GM23338 (cell line): ENCODE data around the gene DTD1. TPM values are rescaled to one million over a fixed set of nuclear protein-coding genes. Genes with fewer than 3 reads are reported as not detected.

Experiments used
- ATAC-seq: fragments of 200-7000 bp; cut with Tn5 transposase; 3 replicates; pipeline ENCODE4 v1.9.1; 2020
- DNase-seq: peaks from one replicate; pipeline ENCODE4 v3.0.0-alpha.2; 2015; ENCODE audit warnings: low spot score
- H2AFZ ChIP-seq: fragments of 200-600 bp; sonication (generic); 2 replicates; pipeline ENCODE4 v1.8.0; 2016; ENCODE audit warnings: antibody characterized with exemption, mild to moderate bottlenecking, moderate library complexity
- H3F3A ChIP-seq: fragments of 200-600 bp; sonication (generic); replicated peaks from 2 replicates; pipeline ENCODE4 v1.8.0; 2017; ENCODE audit warnings: antibody characterized with exemption, mixed run types, low read depth
- H3K27ac ChIP-seq: fragments of 200-600 bp; sonication (generic); 2 replicates; pipeline ENCODE4 v1.6.1; 2016; ENCODE audit warnings: low read depth
- H3K27me3 ChIP-seq: fragments of 200-600 bp; sonication (generic); 2 replicates; pipeline ENCODE4 v1.8.0; 2016; ENCODE audit warnings: mild to moderate bottlenecking, mixed run types, moderate library complexity; ENCODE audit not compliant: insufficient read depth
- H3K36me3 ChIP-seq: fragments of 200-600 bp; sonication (generic); 2 replicates; pipeline ENCODE4 v1.8.0; 2016; ENCODE audit warnings: mild to moderate bottlenecking; ENCODE audit not compliant: insufficient read depth
- H3K4me1 ChIP-seq: fragments of 200-600 bp; sonication (generic); 2 replicates; pipeline ENCODE4 v1.8.0; 2016; ENCODE audit warnings: mild to moderate bottlenecking, moderate library complexity; ENCODE audit not compliant: insufficient read depth
- H3K4me2 ChIP-seq: fragments of 200-600 bp; sonication (generic); 2 replicates; pipeline ENCODE4 v1.7.1; 2017; ENCODE audit warnings: mixed run types
- H3K4me3 ChIP-seq: fragments of 200-600 bp; sonication (generic); 2 replicates; pipeline ENCODE4 v1.6.1; 2016; ENCODE audit warnings: mixed run types
- H3K79me2 ChIP-seq: fragments of 200-600 bp; sonication (generic); replicated peaks from 2 replicates; pipeline ENCODE4 v1.8.0; 2017; ENCODE audit warnings: mild to moderate bottlenecking; ENCODE audit not compliant: insufficient read depth
- H3K9me2 ChIP-seq: fragments of 200-600 bp; sonication (generic); 2 replicates; pipeline ENCODE4 v1.8.0; 2017; ENCODE audit not compliant: insufficient read depth
- H4K20me1 ChIP-seq: fragments of 200-600 bp; sonication (generic); replicated peaks from 2 replicates; pipeline ENCODE4 v1.8.0; 2017; ENCODE audit warnings: mild to moderate bottlenecking; ENCODE audit not compliant: insufficient read depth
- H3K27ac Mint-ChIP-seq: 2 replicates; pipeline ENCODE4 v1.8.0; 2020; ENCODE audit warnings: inconsistent platforms, mild to moderate bottlenecking, moderate library complexity, mixed read lengths
- H3K27me3 Mint-ChIP-seq: 3 replicates; pipeline ENCODE4 v1.8.0; 2022; ENCODE audit warnings: low read depth, mild to moderate bottlenecking, moderate library complexity, mixed read lengths, inconsistent platforms; ENCODE audit not compliant: insufficient read depth, poor library complexity
- H3K36me3 Mint-ChIP-seq: 3 replicates; pipeline ENCODE4 v1.8.0; 2021; ENCODE audit warnings: low read depth, mild to moderate bottlenecking, inconsistent platforms, moderate library complexity, mixed read lengths
- H3K4me1 Mint-ChIP-seq: 3 replicates; pipeline ENCODE4 v1.8.0; 2020; ENCODE audit warnings: mild to moderate bottlenecking, inconsistent platforms, mixed read lengths
- H3K4me3 Mint-ChIP-seq: 3 replicates; pipeline ENCODE4 v1.8.0; 2021; ENCODE audit warnings: moderate library complexity, mild to moderate bottlenecking, inconsistent platforms, mixed read lengths
- H3K9me3 Mint-ChIP-seq: 3 replicates; pipeline ENCODE4 v1.8.0; 2020; ENCODE audit warnings: moderate library complexity, mild to moderate bottlenecking, inconsistent platforms, mixed read lengths
- CREB1 ChIP-seq: fragments of 250-450 bp; sonication (Bioruptor Pico); IDR thresholded peaks from 2 replicates; pipeline ENCODE4 v1.5.0; 2020; ENCODE audit warnings: low read depth, mild to moderate bottlenecking, moderate library complexity
- EZH2 ChIP-seq: fragments of 200-600 bp; sonication (generic); IDR thresholded peaks from one replicate; pipeline ENCODE4 v1.8.0; 2017; ENCODE audit warnings: antibody characterized with exemption, mild to moderate bottlenecking, low read depth; ENCODE audit not compliant: unreplicated experiment
- EZH2phosphoT487 ChIP-seq: fragments of 200-600 bp; sonication (generic); IDR thresholded peaks from one replicate; pipeline ENCODE4 v1.8.1; 2018; ENCODE audit warnings: antibody characterized with exemption; ENCODE audit not compliant: unreplicated experiment
- NANOG ChIP-seq: IDR thresholded peaks from 2 replicates; pipeline ENCODE4 v1.6.1; 2016; ENCODE audit warnings: antibody characterized with exemption, borderline replicate concordance
- POLR2AphosphoS5 ChIP-seq: IDR thresholded peaks from 2 replicates; pipeline ENCODE4 v1.6.1; 2016; ENCODE audit warnings: antibody characterized with exemption, low read depth
- STAT1 ChIP-seq: IDR thresholded peaks from one replicate; pipeline ENCODE4 v1.6.1; 2016; ENCODE audit warnings: antibody characterized with exemption; ENCODE audit not compliant: unreplicated experiment
- ZNF114 ChIP-seq: fragments of 250-450 bp; sonication (Bioruptor Pico); IDR thresholded peaks from 2 replicates; pipeline ENCODE4 v1.5.0; 2020; ENCODE audit warnings: mild to moderate bottlenecking, moderate library complexity
- ZNF331 ChIP-seq: fragments of 250-450 bp; sonication (Bioruptor Pico); IDR thresholded peaks from 2 replicates; pipeline ENCODE4 v1.5.0; 2020; ENCODE audit warnings: low read depth, mild to moderate bottlenecking, moderate library complexity
- polyA plus RNA-seq: library from polyadenylated mRNA; unstranded; fragments of >200 nt; fragmentation: Nextera tagmentation; extraction: Ambion mirVana; gene quantifications from 2 replicates; pipeline ENCODE4 v1.2.1, GENCODE V29; 2016
- total RNA-seq: library from RNA; depleted of rRNA; stranded (reverse); fragments of >200 nt; shearing (Covaris generic); gene quantifications from 2 replicates; pipeline ENCODE4 v1.2.3, GENCODE V29; 2014
- TF ChIP-seq, protein P1 (sequence below): IDR thresholded peaks from 2 replicates; pipeline ENCODE4 v1.6.1; 2016; ENCODE audit warnings: antibody characterized with exemption
- TF ChIP-seq, protein P2 (sequence below), 2 experiments: fragments of 200-600 bp in 1 of 2; sonication (generic) in 1 of 2; conservative IDR thresholded peaks; 2 replicates each; pipeline versions ENCODE4 v1.5.1 to v1.6.1; 2016 to 2017; ENCODE audit warnings: antibody characterized with exemption in 2 of 2, low read depth in 2 of 2, mild to moderate bottlenecking in 2 of 2, moderate library complexity in 1 of 2
- TF ChIP-seq, protein P3 (sequence below): IDR thresholded peaks from one replicate; pipeline ENCODE4 v1.6.1; 2018; ENCODE audit warnings: antibody characterized with exemption; ENCODE audit not compliant: unreplicated experiment

Gene DTD1
- total and polyA plus RNA-seq, 2 experiments from 2014 or later = 69.8 to 74.0 TPM

DNA sequence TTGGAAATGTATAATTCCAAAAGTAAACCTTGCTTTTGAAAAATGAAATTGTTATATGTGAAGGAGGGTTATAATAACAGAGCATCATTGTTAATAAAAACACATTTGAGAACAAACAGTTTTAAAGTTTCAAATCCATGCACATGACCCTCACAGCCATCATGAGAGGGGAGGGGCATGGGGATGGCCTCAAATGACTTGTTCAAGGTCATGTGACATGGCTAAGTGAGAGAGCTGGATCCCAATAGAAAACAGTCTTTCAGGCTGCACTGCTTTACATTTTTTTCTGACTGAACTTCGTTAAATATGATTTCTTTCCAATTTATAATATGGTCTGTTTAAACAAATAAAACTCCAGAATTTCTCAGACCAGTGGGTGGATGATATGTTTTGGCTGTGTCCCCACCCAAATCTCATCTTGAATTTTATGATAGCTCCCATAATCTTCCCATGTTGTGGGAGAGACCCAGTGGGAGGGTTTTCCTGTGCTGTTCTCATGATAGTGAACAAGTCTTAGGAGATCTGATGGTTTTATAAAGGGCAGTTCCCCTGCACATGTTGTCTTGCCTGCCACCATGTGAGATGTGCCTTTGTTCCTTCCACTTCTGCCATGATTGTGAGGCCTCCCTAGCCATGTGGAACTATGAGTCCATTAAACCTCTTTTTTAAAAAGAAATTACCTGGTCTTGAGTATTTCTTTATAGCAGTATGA, 66.0 kb downstream of the DTD1 start:
- no peaks in the 10 kb centered on the region for H3K36me3 Mint-ChIP-seq
- Histone ChIP-seq H3K36me3 (no peaks in the 10 kb centered on the region), H3K27me3 (no peaks in the 10 kb centered on the region), H3K4me2 (no peak overlapping the region), H3K79me2 (no peaks in the 10 kb centered on the region), H3K4me3 (no peak overlapping the region), H4K20me1 (peaks cover 3% of the 10 kb centered on the region; the same call in 1 of the 2 replicates), H3K4me1 (no peaks in the 10 kb centered on the region), H3K9me2 (no peaks in the 10 kb centered on the region), H2AFZ (no peak overlapping the region), H3K27ac (no peak overlapping the region), H3F3A (no peaks in the 10 kb centered on the region)
- no peak for ATAC-seq
- H3K27me3 Mint-ChIP-seq = peaks cover 2% of the 10 kb centered on the region
- H3K4me3 Mint-ChIP-seq = no peak overlapping the region
- TF ChIP-seq STAT1 (no peak), ZNF114 (CRISPR knock-in tag) (no peak), CREB1 (CRISPR knock-in tag) (no peak), ZNF331 (no peak), EZH2 (no peak), POLR2AphosphoS5 (no peak)
- TF ChIP-seq, protein P1, sequence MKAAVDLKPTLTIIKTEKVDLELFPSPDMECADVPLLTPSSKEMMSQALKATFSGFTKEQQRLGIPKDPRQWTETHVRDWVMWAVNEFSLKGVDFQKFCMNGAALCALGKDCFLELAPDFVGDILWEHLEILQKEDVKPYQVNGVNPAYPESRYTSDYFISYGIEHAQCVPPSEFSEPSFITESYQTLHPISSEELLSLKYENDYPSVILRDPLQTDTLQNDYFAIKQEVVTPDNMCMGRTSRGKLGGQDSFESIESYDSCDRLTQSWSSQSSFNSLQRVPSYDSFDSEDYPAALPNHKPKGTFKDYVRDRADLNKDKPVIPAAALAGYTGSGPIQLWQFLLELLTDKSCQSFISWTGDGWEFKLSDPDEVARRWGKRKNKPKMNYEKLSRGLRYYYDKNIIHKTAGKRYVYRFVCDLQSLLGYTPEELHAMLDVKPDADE = no peak
- TF ChIP-seq, protein P2, sequence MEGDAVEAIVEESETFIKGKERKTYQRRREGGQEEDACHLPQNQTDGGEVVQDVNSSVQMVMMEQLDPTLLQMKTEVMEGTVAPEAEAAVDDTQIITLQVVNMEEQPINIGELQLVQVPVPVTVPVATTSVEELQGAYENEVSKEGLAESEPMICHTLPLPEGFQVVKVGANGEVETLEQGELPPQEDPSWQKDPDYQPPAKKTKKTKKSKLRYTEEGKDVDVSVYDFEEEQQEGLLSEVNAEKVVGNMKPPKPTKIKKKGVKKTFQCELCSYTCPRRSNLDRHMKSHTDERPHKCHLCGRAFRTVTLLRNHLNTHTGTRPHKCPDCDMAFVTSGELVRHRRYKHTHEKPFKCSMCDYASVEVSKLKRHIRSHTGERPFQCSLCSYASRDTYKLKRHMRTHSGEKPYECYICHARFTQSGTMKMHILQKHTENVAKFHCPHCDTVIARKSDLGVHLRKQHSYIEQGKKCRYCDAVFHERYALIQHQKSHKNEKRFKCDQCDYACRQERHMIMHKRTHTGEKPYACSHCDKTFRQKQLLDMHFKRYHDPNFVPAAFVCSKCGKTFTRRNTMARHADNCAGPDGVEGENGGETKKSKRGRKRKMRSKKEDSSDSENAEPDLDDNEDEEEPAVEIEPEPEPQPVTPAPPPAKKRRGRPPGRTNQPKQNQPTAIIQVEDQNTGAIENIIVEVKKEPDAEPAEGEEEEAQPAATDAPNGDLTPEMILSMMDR (conservative IDR thresholded peaks at IDR 0.05; ENCODE audit: low read depth in 2 of 2) = no peak
- H3K4me1 Mint-ChIP-seq = no peaks in the 10 kb centered on the region; the same call in 2 of the 3 replicates
- H3K27ac Mint-ChIP-seq = no peak overlapping the region
- H3K9me3 Mint-ChIP-seq = no peaks in the 10 kb centered on the region
- no peak for DNase-seq

DNA sequence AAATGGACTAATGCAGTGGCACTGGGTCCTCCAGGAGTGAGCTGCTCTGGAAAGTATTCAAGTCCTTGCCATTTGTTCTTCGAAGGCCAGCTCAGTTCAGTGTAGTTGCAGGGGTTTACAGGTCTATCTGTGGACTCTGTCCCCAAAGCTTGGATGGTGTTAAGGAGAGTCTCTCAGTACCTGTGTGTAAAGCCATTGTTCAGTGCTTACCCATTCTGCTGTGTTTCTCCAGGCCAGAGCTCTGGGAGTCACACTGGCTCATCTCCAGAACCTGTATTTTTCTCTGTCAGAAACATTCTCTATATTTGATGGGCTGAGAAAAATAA, 66.6 kb downstream of the DTD1 start:
- Mint-ChIP-seq H3K9me3 (no peaks in the 10 kb centered on the region), H3K27me3 (peaks cover 2% of the 10 kb centered on the region), H3K4me3 (no peak overlapping the region), H3K4me1 (no peaks in the 10 kb centered on the region; the same call in 2 of the 3 replicates), H3K27ac (no peak overlapping the region), H3K36me3 (no peaks in the 10 kb centered on the region)
- Histone ChIP-seq H3K4me3 (no peak overlapping the region), H3K79me2 (no peaks in the 10 kb centered on the region), H3F3A (no peaks in the 10 kb centered on the region), H4K20me1 (peaks cover 6% of the 10 kb centered on the region; the same call in 1 of the 2 replicates), H3K9me2 (no peaks in the 10 kb centered on the region), H3K36me3 (no peaks in the 10 kb centered on the region), H2AFZ (no peak overlapping the region), H3K4me2 (no peak overlapping the region), H3K4me1 (no peaks in the 10 kb centered on the region), H3K27me3 (no peaks in the 10 kb centered on the region), H3K27ac (no peak overlapping the region)
- ATAC-seq = no peak
- DNase-seq = no peak
- TF ChIP-seq, protein P2 (conservative IDR thresholded peaks at IDR 0.05; ENCODE audit: low read depth in 2 of 2) = no peak
- TF ChIP-seq EZH2phosphoT487 (no peak), NANOG (no peak), CREB1 (CRISPR knock-in tag) (no peak), ZNF331 (no peak), POLR2AphosphoS5 (no peak), STAT1 (no peak), ZNF114 (CRISPR knock-in tag) (no peak), EZH2 (no peak)
- TF ChIP-seq, protein P3, sequence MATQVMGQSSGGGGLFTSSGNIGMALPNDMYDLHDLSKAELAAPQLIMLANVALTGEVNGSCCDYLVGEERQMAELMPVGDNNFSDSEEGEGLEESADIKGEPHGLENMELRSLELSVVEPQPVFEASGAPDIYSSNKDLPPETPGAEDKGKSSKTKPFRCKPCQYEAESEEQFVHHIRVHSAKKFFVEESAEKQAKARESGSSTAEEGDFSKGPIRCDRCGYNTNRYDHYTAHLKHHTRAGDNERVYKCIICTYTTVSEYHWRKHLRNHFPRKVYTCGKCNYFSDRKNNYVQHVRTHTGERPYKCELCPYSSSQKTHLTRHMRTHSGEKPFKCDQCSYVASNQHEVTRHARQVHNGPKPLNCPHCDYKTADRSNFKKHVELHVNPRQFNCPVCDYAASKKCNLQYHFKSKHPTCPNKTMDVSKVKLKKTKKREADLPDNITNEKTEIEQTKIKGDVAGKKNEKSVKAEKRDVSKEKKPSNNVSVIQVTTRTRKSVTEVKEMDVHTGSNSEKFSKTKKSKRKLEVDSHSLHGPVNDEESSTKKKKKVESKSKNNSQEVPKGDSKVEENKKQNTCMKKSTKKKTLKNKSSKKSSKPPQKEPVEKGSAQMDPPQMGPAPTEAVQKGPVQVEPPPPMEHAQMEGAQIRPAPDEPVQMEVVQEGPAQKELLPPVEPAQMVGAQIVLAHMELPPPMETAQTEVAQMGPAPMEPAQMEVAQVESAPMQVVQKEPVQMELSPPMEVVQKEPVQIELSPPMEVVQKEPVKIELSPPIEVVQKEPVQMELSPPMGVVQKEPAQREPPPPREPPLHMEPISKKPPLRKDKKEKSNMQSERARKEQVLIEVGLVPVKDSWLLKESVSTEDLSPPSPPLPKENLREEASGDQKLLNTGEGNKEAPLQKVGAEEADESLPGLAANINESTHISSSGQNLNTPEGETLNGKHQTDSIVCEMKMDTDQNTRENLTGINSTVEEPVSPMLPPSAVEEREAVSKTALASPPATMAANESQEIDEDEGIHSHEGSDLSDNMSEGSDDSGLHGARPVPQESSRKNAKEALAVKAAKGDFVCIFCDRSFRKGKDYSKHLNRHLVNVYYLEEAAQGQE = no peak
- TF ChIP-seq, protein P1 = no peak
